Activated CD4-positive, alpha-beta T cell treated with anti-CD3 and anti-CD28 coated beads, Interleukin-2, amount 10 ng/mL, durations not matched to agents 7 days and 5 days (primary cell): ENCODE results near the gene MT1HL1. TPM values are rescaled to one million over a fixed set of nuclear protein-coding genes. Genes with fewer than 3 reads are reported as not detected.
"Not testable (repeated sequence)": the region's sequence is repeated elsewhere in the genome, so short reads cannot be mapped to it uniquely, and the experiment has no call there.

Experiments
- CTCF ChIA-PET: fragments of 350-600 bp; sonication (Branson Sonifier 250); formaldehyde crosslinking; loops from one replicate; lab custom pipeline; 2021; ENCODE audit warnings: antibody characterized with exemption; lab: Charles Lee
- POLR2A ChIA-PET: fragments of 350-600 bp; sonication (Branson Sonifier 250); formaldehyde crosslinking; loops from one replicate; lab custom pipeline; 2021; ENCODE audit warnings: antibody characterized with exemption; lab: Charles Lee
- DNase-seq: peaks from one replicate; pipeline ENCODE4 v3.0.0-alpha.2; 2020
- H3K27ac Mint-ChIP-seq: one replicate; pipeline ENCODE4 v1.8.0; 2021; ENCODE audit warnings: mild to moderate bottlenecking, moderate library complexity, mixed read lengths
- H3K27me3 Mint-ChIP-seq: one replicate; pipeline ENCODE4 v1.8.0; 2021; ENCODE audit warnings: mixed read lengths
- H3K36me3 Mint-ChIP-seq: one replicate; pipeline ENCODE4 v1.8.0; 2021; ENCODE audit warnings: low read depth, mixed read lengths
- H3K4me1 Mint-ChIP-seq: one replicate; pipeline ENCODE4 v1.8.0; 2021; ENCODE audit warnings: mixed read lengths
- H3K4me3 Mint-ChIP-seq: one replicate; pipeline ENCODE4 v1.8.0; 2021; ENCODE audit warnings: mild to moderate bottlenecking, moderate library complexity, mixed read lengths
- H3K9me3 Mint-ChIP-seq: one replicate; pipeline ENCODE4 v1.8.0; 2021; ENCODE audit warnings: mixed read lengths
- total RNA-seq, 2 experiments: library from RNA; stranded (reverse); gene quantifications; one replicate each; pipeline ENCODE4 v1.2.3, GENCODE V29; 2021

Gene MT1HL1
- total RNA-seq, 2 experiments from 2014 or later, result not detected

- Mint-ChIP-seq H3K27ac (no peak overlapping the region), H3K4me3 (no peak overlapping the region), H3K4me1 (no peaks in the 10 kb centered on the region), H3K36me3 (no peaks in the 10 kb centered on the region), H3K27me3 (peaks cover 5% of the 10 kb centered on the region), H3K9me3 (no peaks in the 10 kb centered on the region)
- POLR2A ChIA-PET, result no interaction called here
- CTCF ChIA-PET, result interaction anchor here (0.8 kb wide), 1 partner anchor 27 kb away, joined by 3 read pairs; no protein-coding TSS in a partner anchor
- no peak for DNase-seq
These were observed 20.4 kb downstream of the MT1HL1 start for GRCh38 chr1:236983818-236984217.

GRCh38 chr1:236982380-236982779 lies 21.9 kb downstream of the MT1HL1 start:
- Mint-ChIP-seq H3K27me3 (no peaks in the 10 kb centered on the region), H3K36me3 (no peaks in the 10 kb centered on the region), H3K9me3 (no peaks in the 10 kb centered on the region), H3K4me3 (no peak overlapping the region), H3K27ac (no peak overlapping the region), H3K4me1 (no peaks in the 10 kb centered on the region)
- ChIA-PET CTCF (no interaction called here), POLR2A (no interaction called here)
- DNase-seq, result no peak

DNA sequence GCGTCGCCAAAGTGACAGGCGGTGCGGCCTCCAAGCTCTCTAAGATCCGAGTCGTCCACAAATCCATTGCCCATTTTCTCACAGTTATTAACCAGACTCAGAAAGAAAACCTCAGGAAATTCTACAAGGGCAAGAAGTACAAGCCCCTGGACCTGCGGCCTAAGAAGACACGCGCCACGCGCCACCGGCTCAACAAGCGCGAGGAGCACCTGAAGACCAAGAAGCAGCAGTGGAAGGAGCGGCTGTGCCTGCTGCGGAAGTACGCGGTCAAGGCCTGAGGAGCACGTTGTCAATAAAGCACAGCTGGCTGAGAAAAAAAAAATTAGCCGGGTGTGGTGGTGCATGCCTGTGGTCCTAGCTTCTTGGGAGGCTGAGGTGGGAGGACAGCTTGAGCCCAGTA lies 22.8 kb downstream of the MT1HL1 start:
- POLR2A ChIA-PET, CTCF ChIA-PET, H3K4me3 Mint-ChIP-seq, H3K9me3 Mint-ChIP-seq, H3K27ac Mint-ChIP-seq, H3K4me1 Mint-ChIP-seq, DNase-seq, H3K36me3 Mint-ChIP-seq, H3K27me3 Mint-ChIP-seq: not testable (repeated sequence)

- no peaks in the 10 kb centered on the region for H3K9me3 Mint-ChIP-seq
- H3K4me1 Mint-ChIP-seq, result no peaks in the 10 kb centered on the region
These were observed 23.6 kb downstream of the MT1HL1 start for GRCh38 chr1:236980673-236981072.

DNA sequence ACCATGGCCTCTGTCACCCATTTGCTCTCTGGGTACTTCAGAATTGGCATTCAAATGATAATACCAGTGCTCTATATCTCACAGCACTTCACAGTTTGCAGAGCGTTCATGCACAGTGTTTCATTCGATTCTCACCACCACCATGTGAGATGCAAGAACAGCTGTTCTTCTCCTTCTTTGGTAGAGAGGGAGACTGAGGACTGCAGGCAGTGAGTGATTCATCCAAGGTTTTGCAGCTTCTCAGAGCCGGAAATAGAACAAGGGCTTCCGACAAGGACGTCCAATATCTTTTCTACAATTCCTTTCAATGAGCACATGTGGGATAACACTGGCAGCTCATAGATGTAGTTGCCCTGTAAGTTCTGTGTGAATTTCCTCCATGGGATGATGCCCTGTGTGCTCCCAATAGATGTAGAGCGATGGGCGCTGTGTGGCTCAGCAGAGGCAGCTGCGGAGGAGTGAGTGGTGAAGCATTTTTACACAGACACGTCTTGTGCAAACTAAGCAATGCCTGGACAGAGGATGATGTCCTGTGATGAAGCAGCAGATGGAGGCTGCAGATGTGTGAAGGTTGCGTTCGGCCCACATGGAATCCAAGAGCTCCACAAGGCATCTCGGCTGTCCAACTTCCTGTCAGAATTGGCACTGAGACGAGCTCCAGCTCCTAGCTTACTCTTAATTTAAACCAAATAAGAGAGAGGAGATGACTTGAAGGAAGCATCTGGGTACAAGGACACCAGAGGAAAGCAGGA lies 24.9 kb downstream of the MT1HL1 start:
- ChIA-PET CTCF (no interaction called here), POLR2A (no interaction called here)
- H3K27me3 Mint-ChIP-seq, result no peaks in the 10 kb centered on the region
- DNase-seq, result no peak
- no peak overlapping the region for H3K4me3 Mint-ChIP-seq
- H3K36me3 Mint-ChIP-seq, result no peaks in the 10 kb centered on the region
- no peaks in the 10 kb centered on the region for H3K9me3 Mint-ChIP-seq
- H3K27ac Mint-ChIP-seq, result no peak overlapping the region
- no peaks in the 10 kb centered on the region for H3K4me1 Mint-ChIP-seq

More at GRCh38 chr1:236980673-236981072, 23.6 kb downstream of the MT1HL1 start:
- Mint-ChIP-seq H3K27ac (no peak overlapping the region), H3K27me3 (no peaks in the 10 kb centered on the region), H3K36me3 (no peaks in the 10 kb centered on the region), H3K4me3 (no peak overlapping the region)
- ChIA-PET CTCF (no interaction called here), POLR2A (no interaction called here)
- DNase-seq, result no peak

DNA sequence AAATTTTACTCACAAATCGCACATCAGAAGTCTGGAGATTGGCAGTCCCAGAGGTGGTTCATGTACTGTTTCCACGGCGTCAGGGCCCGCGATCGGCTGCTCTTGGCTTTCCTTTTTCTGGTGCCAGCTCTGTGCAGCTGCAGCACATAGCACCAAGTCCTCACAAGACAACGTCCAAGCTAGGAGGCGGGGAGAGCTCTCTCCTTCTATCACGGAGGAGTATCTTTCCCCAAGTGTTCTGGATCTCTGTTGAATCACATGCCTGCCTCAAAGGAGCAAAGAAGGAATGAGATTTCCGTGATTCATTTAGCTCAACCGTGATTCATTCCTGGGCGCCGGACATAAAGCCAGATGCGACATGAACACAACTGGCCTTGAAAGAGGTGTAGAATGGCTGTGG lies 25.5 kb downstream of the MT1HL1 start:
- Mint-ChIP-seq H3K27ac (no peak overlapping the region), H3K27me3 (no peaks in the 10 kb centered on the region), H3K9me3 (no peaks in the 10 kb centered on the region), H3K36me3 (no peaks in the 10 kb centered on the region), H3K4me3 (no peak overlapping the region), H3K4me1 (no peaks in the 10 kb centered on the region)
- no peak for DNase-seq
- ChIA-PET POLR2A (no interaction called here), CTCF (no interaction called here)

- H3K9me3 Mint-ChIP-seq, result no peaks in the 10 kb centered on the region
- no peaks in the 10 kb centered on the region for H3K27me3 Mint-ChIP-seq
- H3K4me1 Mint-ChIP-seq, result no peaks in the 10 kb centered on the region
- ChIA-PET POLR2A (no interaction called here), CTCF (no interaction called here)
- no peak overlapping the region for H3K4me3 Mint-ChIP-seq
- no peak for DNase-seq
- no peaks in the 10 kb centered on the region for H3K36me3 Mint-ChIP-seq
- no peak overlapping the region for H3K27ac Mint-ChIP-seq
These were observed 28.8 kb downstream of the MT1HL1 start for GRCh38 chr1:236975461-236975860.

DNA sequence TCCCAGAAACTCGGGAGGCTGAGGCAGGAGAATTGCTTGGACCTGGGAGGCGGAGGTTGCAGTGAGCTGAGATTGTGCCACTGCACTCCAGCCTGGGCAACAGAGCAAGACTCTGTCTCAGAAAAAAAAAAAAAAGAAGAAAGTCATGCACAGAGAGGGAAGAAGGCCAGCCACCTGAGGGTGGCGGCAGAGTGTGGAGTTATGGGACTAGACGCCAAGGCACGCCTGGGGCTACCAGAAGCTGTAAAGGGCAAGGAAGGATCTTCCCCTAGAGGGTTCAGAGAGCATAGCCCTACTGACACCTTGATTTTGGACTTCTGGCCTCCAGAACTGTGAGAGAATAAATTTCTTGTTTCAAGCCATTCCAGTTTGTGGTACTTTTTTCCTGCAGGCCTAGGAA lies 30.2 kb downstream of the MT1HL1 start:
- H3K4me3 Mint-ChIP-seq, H3K36me3 Mint-ChIP-seq, DNase-seq, H3K27me3 Mint-ChIP-seq, H3K4me1 Mint-ChIP-seq, H3K27ac Mint-ChIP-seq, POLR2A ChIA-PET, H3K9me3 Mint-ChIP-seq: not testable (repeated sequence)
- CTCF ChIA-PET, result interaction anchor here (0.6 to 0.7 kb wide), 3 partner anchors 265 to 1188 kb away, joined by 3 to 4 read pairs (median 3); no protein-coding TSS in a partner anchor

GRCh38 chr1:236966636-236967035 lies 37.6 kb downstream of the MT1HL1 start:
- H3K9me3 Mint-ChIP-seq, result no peaks in the 10 kb centered on the region
- H3K4me3 Mint-ChIP-seq, result no peak overlapping the region
- peaks cover 4% of the 10 kb centered on the region for H3K27me3 Mint-ChIP-seq
- POLR2A ChIA-PET, result no interaction called here
- DNase-seq, result no peak
- no peaks in the 10 kb centered on the region for H3K4me1 Mint-ChIP-seq
- H3K36me3 Mint-ChIP-seq, result no peaks in the 10 kb centered on the region
- CTCF ChIA-PET, result no interaction called here
- H3K27ac Mint-ChIP-seq, result no peak overlapping the region

- ChIA-PET CTCF (no interaction called here), POLR2A (no interaction called here)
These were observed 40.3 kb downstream of the MT1HL1 start for GRCh38 chr1:236963920-236964319.

DNA sequence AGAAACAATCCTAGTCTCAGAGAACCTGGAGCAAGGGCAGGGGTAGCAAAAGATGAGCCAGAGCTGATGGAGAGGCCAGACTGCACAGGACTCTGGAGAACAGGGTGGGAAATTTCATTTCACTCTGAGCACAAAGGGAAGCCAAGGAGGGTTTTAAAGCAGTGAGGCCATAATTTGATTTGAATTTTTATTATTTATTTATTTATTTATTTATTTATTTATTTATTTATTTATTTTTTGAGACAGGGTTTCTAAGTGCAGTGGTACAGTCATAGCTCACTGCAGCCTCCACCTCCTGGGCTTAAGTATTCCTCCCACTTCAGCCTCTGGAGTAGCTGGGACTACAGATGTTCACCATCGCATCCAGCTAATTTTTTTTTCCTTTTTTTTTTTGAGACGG lies 45.1 kb downstream of the MT1HL1 start:
- H3K4me3 Mint-ChIP-seq, result no peak overlapping the region
- DNase-seq, result no peak
- H3K36me3 Mint-ChIP-seq, result no peaks in the 10 kb centered on the region
- no peaks in the 10 kb centered on the region for H3K27me3 Mint-ChIP-seq
- ChIA-PET CTCF (no interaction called here), POLR2A (no interaction called here)
- H3K9me3 Mint-ChIP-seq, result peaks cover 3% of the 10 kb centered on the region
- H3K27ac Mint-ChIP-seq, result no peak overlapping the region
- no peaks in the 10 kb centered on the region for H3K4me1 Mint-ChIP-seq

More at GRCh38 chr1:236963920-236964319, 40.3 kb downstream of the MT1HL1 start:
- no peak for DNase-seq
- peaks cover 4% of the 10 kb centered on the region for H3K27me3 Mint-ChIP-seq
- no peak overlapping the region for H3K27ac Mint-ChIP-seq
- peaks cover under 1% of the 10 kb centered on the region for H3K9me3 Mint-ChIP-seq
- H3K4me1 Mint-ChIP-seq, result no peaks in the 10 kb centered on the region
- H3K36me3 Mint-ChIP-seq, result no peaks in the 10 kb centered on the region
- no peak overlapping the region for H3K4me3 Mint-ChIP-seq

GRCh38 chr1:236957235-236957634 lies 47.0 kb downstream of the MT1HL1 start:
- POLR2A ChIA-PET, result no interaction called here
- CTCF ChIA-PET, result no interaction called here
- H3K9me3 Mint-ChIP-seq, result peaks cover 3% of the 10 kb centered on the region
- no peak for DNase-seq
- H3K27ac Mint-ChIP-seq, result no peak overlapping the region
- no peaks in the 10 kb centered on the region for H3K36me3 Mint-ChIP-seq
- no peaks in the 10 kb centered on the region for H3K4me1 Mint-ChIP-seq
- H3K4me3 Mint-ChIP-seq, result no peak overlapping the region
- no peaks in the 10 kb centered on the region for H3K27me3 Mint-ChIP-seq
